ENCODE data around the gene ADAMTS2. TPM values are rescaled to one million over a fixed set of nuclear protein-coding genes. Genes with fewer than 3 reads are reported as not detected.

Gene ADAMTS2
- total and polyA plus RNA-seq, 4 donors = 12.5 to 27.1 (median 19.7) TPM

DNA sequence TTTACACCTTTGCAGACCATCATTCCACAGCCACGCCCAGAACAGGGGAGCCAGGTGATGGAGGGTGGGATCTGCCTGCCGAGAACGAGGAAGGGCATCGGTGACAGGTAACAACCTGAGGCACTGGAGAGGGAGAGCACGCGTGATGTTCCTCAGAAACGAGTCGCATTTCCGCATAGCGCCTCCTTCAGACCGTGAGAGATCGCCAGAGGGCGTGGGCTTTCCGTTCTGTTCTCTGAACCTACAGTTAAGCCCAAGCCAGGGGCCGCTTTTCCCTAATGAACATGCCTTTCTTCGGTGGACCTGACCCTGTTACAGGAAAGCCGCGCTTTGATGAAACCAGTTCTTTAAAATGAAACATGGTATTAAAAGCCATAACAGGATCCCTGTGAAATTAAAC, 17.1 kb upstream of the ADAMTS2 start:
- 84% methylated on average over 16 of the region's 18 CpGs for WGBS (ENCODE audit: insufficient coverage)
- peaks cover 3% of the 10 kb centered on the region for H3K4me1 ChIP-seq (ENCODE audit: control insufficient read depth, insufficient read depth, low read length)
- DNase-seq (ENCODE audit: low read depth in 4 of 6, low spot score in 6 of 6) = no peak
- no peaks in the 10 kb centered on the region for H3K27me3 ChIP-seq (ENCODE audit: control insufficient read depth, insufficient read depth, low read length)
- no peaks in the 10 kb centered on the region for H3K36me3 ChIP-seq (ENCODE audit: control insufficient read depth, insufficient read depth, low read length)
- H3K4me3 ChIP-seq (ENCODE audit: low read depth, low read length) = no peak overlapping the region
- H3K27ac ChIP-seq (ENCODE audit: low read depth, low read length) = no peak overlapping the region
- H3K9me3 ChIP-seq (ENCODE audit: control insufficient read depth, insufficient read depth, low read length) = no peaks in the 10 kb centered on the region

DNA sequence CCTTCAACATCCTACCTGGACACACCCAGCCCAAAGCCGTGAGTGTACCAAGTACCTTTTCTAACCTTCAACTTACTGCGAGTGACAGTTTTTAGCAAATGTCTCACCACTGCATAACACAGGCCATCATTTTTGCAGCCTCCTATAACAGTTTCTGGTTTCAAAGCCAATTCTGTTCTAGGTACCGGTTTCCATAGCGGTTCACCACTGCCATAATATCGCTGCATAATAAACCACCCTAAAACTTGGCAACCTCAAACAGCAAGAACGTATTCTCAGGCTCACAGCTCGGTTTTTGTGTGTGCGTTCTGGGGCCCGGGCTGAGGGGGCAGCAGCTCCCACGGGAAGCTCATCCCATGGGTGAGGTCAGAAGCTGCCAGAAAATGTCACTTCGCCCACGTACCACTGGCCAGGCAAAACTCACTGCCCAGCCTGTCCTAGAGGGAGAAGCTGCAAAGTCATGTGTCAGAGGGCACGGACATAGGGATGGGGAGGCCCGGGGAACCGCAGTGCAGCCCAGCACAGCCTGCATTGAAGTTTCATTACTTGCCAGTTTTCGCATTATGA, 15.9 kb upstream of the ADAMTS2 start:
- no peaks in the 10 kb centered on the region for H3K36me3 ChIP-seq (ENCODE audit: control insufficient read depth, insufficient read depth, low read length)
- H3K27me3 ChIP-seq (ENCODE audit: control insufficient read depth, insufficient read depth, low read length) = no peaks in the 10 kb centered on the region
- peak in 1 of 6 donors; percentile 38 for DNase-seq (ENCODE audit: low read depth in 4 of 6, low spot score in 6 of 6)
- WGBS (ENCODE audit: insufficient coverage) = 76% methylated on average over 16 of the region's 16 CpGs
- H3K4me3 ChIP-seq (ENCODE audit: low read depth, low read length) = no peak overlapping the region
- H3K4me1 ChIP-seq (ENCODE audit: control insufficient read depth, insufficient read depth, low read length) = no peaks in the 10 kb centered on the region
- H3K27ac ChIP-seq (ENCODE audit: low read depth, low read length) = no peak overlapping the region
- no peaks in the 10 kb centered on the region for H3K9me3 ChIP-seq (ENCODE audit: control insufficient read depth, insufficient read depth, low read length)

DNA sequence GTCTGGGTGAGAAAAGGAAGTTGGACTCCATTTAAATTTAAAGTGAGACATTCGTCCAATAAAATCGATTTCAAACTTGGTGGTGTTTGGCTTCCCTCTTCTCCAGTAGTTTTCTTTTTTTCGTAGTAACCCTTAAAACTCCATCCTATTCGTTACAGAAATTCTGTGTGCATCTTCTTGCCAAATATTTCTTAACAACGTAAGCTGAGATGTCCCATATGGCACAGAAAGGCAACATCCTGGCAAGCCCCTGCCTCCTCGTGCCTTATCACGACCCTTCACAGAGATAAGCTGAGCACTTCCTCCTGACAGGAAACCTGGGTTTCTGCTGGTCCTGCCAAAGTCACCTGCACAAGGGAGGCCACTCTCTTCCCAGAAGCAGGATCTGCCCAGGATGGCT, 11.8 kb upstream of the ADAMTS2 start:
- no peak for DNase-seq (ENCODE audit: low read depth in 4 of 6, low spot score in 6 of 6)

DNA sequence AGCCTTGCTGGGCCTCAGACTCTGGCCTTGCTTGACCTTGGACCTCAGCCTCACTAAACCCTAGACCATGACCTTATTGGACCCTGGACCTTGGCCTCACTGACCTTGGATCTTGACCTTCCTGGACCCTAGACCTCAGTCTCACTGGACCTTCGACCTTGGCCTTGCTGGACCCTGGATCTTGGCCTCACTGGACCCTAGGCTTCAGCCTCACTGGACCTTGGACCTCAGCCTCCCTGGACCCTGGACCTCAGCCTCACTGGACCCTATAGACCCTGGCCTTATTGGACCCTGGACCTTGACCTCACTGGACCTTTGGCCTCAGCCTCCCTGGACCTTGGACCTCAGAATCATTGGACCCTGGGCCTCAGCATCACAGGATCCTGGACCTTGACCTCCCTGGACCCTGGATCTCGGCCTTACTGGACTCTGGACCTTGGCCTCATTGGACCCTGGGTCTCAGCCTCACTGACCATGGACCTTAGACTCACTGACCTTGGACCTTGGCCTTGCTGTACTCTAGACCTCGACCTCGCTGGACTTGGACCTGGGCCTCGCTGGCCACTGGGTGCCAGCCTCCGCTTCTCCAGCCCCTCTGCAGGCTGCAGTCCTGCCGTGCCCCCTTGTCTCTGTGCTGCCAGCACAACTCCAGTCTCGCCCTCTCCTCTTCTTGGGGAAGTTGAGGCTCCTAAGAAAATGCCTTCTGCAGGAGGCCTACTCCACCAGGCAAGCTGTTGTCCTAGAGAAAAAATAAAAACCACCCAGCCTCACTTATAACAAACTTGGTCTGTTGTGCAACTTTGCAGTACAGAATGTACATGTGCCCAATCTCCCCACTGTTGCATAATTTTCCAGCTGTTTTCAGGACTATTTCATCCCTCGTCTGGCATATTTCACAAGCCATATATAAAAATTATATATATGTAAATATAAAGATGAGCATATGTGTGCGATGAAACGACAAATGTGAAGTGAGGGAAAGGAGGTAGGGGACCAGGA, 11.0 kb upstream of the ADAMTS2 start:
- no peaks in the 10 kb centered on the region for H3K27me3 ChIP-seq (ENCODE audit: control insufficient read depth, insufficient read depth, low read length)
- WGBS (ENCODE audit: insufficient coverage) = 89% methylated on average over 9 of the region's 11 CpGs
- DNase-seq (ENCODE audit: low read depth in 4 of 6, low spot score in 6 of 6) = peak in 1 of 6 donors; percentile 77
- no peaks in the 10 kb centered on the region for H3K9me3 ChIP-seq (ENCODE audit: control insufficient read depth, insufficient read depth, low read length)
- no peak overlapping the region for H3K4me3 ChIP-seq (ENCODE audit: low read depth, low read length)
- no peak overlapping the region for H3K27ac ChIP-seq (ENCODE audit: low read depth, low read length)
- no peaks in the 10 kb centered on the region for H3K4me1 ChIP-seq (ENCODE audit: control insufficient read depth, insufficient read depth, low read length)
- H3K36me3 ChIP-seq (ENCODE audit: control insufficient read depth, insufficient read depth, low read length) = no peaks in the 10 kb centered on the region

More for the DNA sequence above, 11.8 kb upstream of the ADAMTS2 start:
- 72% methylated on average over 5 of the region's 7 CpGs for WGBS (ENCODE audit: insufficient coverage)
- Histone ChIP-seq H3K27me3 (ENCODE audit: control insufficient read depth, insufficient read depth, low read length) (no peaks in the 10 kb centered on the region), H3K4me3 (ENCODE audit: low read depth, low read length) (no peak overlapping the region), H3K9me3 (ENCODE audit: control insufficient read depth, insufficient read depth, low read length) (no peaks in the 10 kb centered on the region), H3K4me1 (ENCODE audit: control insufficient read depth, insufficient read depth, low read length) (no peaks in the 10 kb centered on the region), H3K27ac (ENCODE audit: low read depth, low read length) (no peak overlapping the region), H3K36me3 (ENCODE audit: control insufficient read depth, insufficient read depth, low read length) (no peaks in the 10 kb centered on the region)

DNA sequence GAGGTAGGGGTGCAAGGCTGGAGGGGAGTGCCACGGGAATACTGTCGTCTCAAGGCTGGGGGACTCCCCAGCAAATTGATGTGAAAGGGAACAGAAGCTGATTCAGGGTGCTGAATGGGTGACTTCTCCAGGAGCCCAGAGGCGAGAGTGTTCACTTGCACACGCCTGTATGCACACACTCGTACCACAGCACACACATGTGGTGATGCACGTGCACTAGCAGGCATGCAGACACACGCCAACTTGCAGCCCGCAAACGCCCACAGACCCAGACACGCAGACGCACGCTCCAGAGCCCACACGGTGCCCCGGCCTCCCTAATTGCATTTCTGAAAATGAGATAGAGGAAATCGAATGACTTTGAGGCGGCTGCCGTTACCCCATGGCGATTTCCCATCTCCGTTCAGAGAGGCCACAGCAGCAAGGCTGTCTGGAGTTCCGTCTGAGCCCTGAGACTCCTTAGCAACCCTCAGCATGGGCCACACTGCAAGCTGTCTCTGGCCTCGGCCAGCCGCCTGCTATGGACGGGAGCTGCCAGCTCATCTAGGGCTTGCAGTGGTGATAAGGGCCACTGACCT, 9.1 kb upstream of the ADAMTS2 start:
- Histone ChIP-seq H3K4me1 (ENCODE audit: control insufficient read depth, insufficient read depth, low read length) (no peaks in the 10 kb centered on the region), H3K27me3 (ENCODE audit: control insufficient read depth, insufficient read depth, low read length) (no peaks in the 10 kb centered on the region), H3K4me3 (ENCODE audit: low read depth, low read length) (no peak overlapping the region), H3K9me3 (ENCODE audit: control insufficient read depth, insufficient read depth, low read length) (no peaks in the 10 kb centered on the region), H3K36me3 (ENCODE audit: control insufficient read depth, insufficient read depth, low read length) (no peaks in the 10 kb centered on the region), H3K27ac (ENCODE audit: low read depth, low read length) (no peak overlapping the region)
- WGBS (ENCODE audit: insufficient coverage) = 74% methylated on average over 23 of the region's 23 CpGs
- peak in 1 of 6 donors; percentile 44 for DNase-seq (ENCODE audit: low read depth in 4 of 6, low spot score in 6 of 6)

DNA sequence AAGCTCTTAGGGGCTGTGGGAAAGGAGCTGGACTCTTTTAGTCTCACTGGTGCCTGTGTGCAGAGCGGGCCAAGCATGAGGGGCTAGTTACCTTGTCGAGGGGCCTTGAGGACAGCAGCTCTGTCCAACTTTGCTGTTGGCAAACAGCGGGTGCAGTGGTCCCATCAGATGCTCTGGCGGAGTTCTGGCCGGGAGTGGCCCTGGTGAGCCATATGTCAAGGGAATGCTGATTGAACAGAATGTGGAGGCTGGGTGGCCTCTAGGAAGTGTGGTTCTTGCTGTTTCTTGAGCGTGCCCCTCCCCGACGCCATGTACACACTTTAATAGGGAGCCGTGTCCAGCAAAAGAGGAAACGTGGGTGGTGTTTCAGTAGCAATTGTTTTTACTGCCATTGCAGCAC, 3.6 kb upstream of the ADAMTS2 start:
- WGBS (ENCODE audit: insufficient coverage) = 84% methylated on average over 10 of the region's 10 CpGs
- DNase-seq (ENCODE audit: low read depth in 4 of 6, low spot score in 6 of 6) = no peak

DNA sequence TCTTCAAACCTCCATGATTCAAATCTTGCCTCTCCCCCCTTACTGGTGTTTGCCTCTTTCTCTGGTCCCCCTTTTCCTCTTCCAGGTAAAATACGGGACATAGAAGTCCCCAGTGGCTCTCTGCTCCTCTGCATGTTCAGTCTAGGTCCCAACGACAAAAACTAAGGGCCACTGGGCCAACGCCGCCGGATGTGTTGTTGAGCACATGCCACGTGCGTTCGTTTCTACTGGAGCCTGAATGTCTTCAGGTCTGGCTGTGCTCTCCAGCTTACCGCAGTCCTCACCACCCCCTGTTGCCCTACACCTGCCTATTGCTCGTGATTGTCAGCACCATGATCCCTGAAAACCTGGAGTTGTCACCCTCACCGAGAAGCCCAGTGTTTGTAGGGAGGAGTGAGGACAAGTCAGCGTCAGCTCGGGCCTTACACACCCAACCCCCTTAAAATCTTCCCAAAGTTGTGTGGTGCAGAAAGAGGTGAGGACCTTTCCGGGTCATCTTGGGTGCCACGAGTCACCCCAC, 2.8 kb upstream of the ADAMTS2 start:
- Histone ChIP-seq H3K27me3 (ENCODE audit: control insufficient read depth, insufficient read depth, low read length) (peaks cover 24% of the 10 kb centered on the region), H3K4me3 (ENCODE audit: low read depth, low read length) (no peak overlapping the region), H3K36me3 (ENCODE audit: control insufficient read depth, insufficient read depth, low read length) (no peaks in the 10 kb centered on the region), H3K9me3 (ENCODE audit: control insufficient read depth, insufficient read depth, low read length) (no peaks in the 10 kb centered on the region), H3K4me1 (ENCODE audit: control insufficient read depth, insufficient read depth, low read length) (peaks cover 23% of the 10 kb centered on the region), H3K27ac (ENCODE audit: low read depth, low read length) (no peak overlapping the region)
- no peak for DNase-seq (ENCODE audit: low read depth in 4 of 6, low spot score in 6 of 6)
- WGBS (ENCODE audit: insufficient coverage) = 90% methylated on average over 2 of the region's 15 CpGs

More for the DNA sequence above, 3.6 kb upstream of the ADAMTS2 start:
- H3K4me1 ChIP-seq (ENCODE audit: control insufficient read depth, insufficient read depth, low read length) = peaks cover 15% of the 10 kb centered on the region
- no peaks in the 10 kb centered on the region for H3K36me3 ChIP-seq (ENCODE audit: control insufficient read depth, insufficient read depth, low read length)
- no peak overlapping the region for H3K4me3 ChIP-seq (ENCODE audit: low read depth, low read length)
- H3K27me3 ChIP-seq (ENCODE audit: control insufficient read depth, insufficient read depth, low read length) = peaks cover 16% of the 10 kb centered on the region
- H3K9me3 ChIP-seq (ENCODE audit: control insufficient read depth, insufficient read depth, low read length) = no peaks in the 10 kb centered on the region
- H3K27ac ChIP-seq (ENCODE audit: low read depth, low read length) = no peak overlapping the region

DNA sequence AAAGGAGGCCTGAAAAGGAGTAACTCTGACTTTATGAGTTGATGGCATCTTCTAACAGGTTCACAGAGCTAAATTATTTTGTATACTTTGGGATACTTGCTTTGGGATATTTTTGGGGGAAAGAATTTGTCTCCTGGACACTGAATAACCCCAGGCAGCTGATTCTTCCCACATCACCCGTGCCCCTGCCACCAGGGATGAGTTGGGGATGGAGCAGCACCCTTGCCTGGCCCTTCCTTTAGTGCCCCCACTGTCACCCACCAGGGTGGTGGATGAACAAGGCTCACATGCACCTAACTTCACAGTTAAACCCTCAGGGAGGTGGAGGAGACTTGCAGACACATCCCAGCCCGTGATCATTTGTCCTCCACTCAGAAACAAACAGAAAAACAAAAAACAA, 2.3 kb upstream of the ADAMTS2 start:
- 79% methylated on average over 2 of the region's 2 CpGs for WGBS (ENCODE audit: insufficient coverage)
- Histone ChIP-seq H3K27me3 (ENCODE audit: control insufficient read depth, insufficient read depth, low read length) (peaks cover 29% of the 10 kb centered on the region), H3K36me3 (ENCODE audit: control insufficient read depth, insufficient read depth, low read length) (no peaks in the 10 kb centered on the region), H3K4me3 (ENCODE audit: low read depth, low read length) (no peak overlapping the region), H3K4me1 (ENCODE audit: control insufficient read depth, insufficient read depth, low read length) (peaks cover 28% of the 10 kb centered on the region), H3K27ac (ENCODE audit: low read depth, low read length) (no peak overlapping the region), H3K9me3 (ENCODE audit: control insufficient read depth, insufficient read depth, low read length) (no peaks in the 10 kb centered on the region)
- no peak for DNase-seq (ENCODE audit: low read depth in 4 of 6, low spot score in 6 of 6)

DNA sequence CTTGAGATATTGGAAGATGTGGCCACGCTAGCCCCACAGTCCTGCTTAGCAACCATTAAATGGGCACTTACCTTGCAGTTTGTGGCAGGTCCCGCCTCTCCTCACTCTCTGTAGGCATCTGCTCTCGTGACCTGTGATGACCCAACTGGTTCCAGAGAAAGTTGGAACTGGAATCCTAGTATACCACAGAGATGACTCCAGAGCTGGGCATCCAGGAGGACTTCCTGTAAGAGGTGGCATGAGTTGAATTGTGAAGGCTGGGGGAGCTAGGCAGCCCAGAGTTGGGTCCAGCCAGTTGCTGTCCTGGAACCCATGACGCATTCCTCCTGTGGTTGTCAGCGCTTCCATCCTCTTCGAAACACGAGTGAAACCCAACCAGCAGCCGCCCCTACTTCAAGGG, 1.6 kb upstream of the ADAMTS2 start:
- Histone ChIP-seq H3K27me3 (ENCODE audit: control insufficient read depth, insufficient read depth, low read length) (peaks cover 31% of the 10 kb centered on the region), H3K4me3 (ENCODE audit: low read depth, low read length) (no peak overlapping the region)
- WGBS (ENCODE audit: insufficient coverage) = 92% methylated on average over 3 of the region's 8 CpGs

More for the DNA sequence above, 1.6 kb upstream of the ADAMTS2 start:
- H3K27ac ChIP-seq (ENCODE audit: low read depth, low read length) = no peak overlapping the region
- DNase-seq (ENCODE audit: low read depth in 4 of 6, low spot score in 6 of 6) = no peak
- H3K36me3 ChIP-seq (ENCODE audit: control insufficient read depth, insufficient read depth, low read length) = no peaks in the 10 kb centered on the region
- H3K9me3 ChIP-seq (ENCODE audit: control insufficient read depth, insufficient read depth, low read length) = no peaks in the 10 kb centered on the region
- H3K4me1 ChIP-seq (ENCODE audit: control insufficient read depth, insufficient read depth, low read length) = peaks cover 31% of the 10 kb centered on the region

All from spinal cord (tissue), 10 donors.